Forelimb muscle (tissue), 1 donor: ENCODE data around the gene PHLPP2. TPM values are rescaled to one million over a fixed set of nuclear protein-coding genes. Genes with fewer than 3 reads are reported as not detected.

Source experiments
- DNase-seq: peaks from one replicate; pipeline ENCODE4 v3.0.0-alpha.2; 2013; ENCODE audit warnings: low read depth
- polyA plus RNA-seq: library from polyadenylated mRNA; unstranded; fragments of 120-200 nt; gene quantifications from one replicate; pipeline ENCODE4 v1.2.1, GENCODE V29; 2013; ENCODE audit not compliant: insufficient read length

Gene PHLPP2, protein sequence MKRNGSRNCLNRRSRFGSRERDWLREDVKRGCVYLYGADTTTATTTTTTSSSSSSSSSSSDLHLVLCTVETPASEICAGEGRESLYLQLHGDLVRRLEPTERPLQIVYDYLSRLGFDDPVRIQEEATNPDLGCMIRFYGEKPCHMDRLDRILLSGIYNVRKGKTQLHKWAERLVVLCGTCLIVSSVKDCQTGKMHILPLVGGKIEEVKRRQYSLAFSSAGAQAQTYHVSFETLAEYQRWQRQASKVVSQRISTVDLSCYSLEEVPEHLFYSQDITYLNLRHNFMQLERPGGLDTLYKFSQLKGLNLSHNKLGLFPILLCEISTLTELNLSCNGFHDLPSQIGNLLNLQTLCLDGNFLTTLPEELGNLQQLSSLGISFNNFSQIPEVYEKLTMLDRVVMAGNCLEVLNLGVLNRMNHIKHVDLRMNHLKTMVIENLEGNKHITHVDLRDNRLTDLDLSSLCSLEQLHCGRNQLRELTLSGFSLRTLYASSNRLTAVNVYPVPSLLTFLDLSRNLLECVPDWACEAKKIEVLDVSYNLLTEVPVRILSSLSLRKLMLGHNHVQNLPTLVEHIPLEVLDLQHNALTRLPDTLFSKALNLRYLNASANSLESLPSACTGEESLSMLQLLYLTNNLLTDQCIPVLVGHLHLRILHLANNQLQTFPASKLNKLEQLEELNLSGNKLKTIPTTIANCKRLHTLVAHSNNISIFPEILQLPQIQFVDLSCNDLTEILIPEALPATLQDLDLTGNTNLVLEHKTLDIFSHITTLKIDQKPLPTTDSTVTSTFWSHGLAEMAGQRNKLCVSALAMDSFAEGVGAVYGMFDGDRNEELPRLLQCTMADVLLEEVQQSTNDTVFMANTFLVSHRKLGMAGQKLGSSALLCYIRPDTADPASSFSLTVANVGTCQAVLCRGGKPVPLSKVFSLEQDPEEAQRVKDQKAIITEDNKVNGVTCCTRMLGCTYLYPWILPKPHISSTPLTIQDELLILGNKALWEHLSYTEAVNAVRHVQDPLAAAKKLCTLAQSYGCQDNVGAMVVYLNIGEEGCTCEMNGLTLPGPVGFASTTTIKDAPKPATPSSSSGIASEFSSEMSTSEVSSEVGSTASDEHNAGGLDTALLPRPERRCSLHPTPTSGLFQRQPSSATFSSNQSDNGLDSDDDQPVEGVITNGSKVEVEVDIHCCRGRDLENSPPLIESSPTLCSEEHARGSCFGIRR (N-terminal part only)
- 5.7 TPM for polyA plus RNA-seq

DNA sequence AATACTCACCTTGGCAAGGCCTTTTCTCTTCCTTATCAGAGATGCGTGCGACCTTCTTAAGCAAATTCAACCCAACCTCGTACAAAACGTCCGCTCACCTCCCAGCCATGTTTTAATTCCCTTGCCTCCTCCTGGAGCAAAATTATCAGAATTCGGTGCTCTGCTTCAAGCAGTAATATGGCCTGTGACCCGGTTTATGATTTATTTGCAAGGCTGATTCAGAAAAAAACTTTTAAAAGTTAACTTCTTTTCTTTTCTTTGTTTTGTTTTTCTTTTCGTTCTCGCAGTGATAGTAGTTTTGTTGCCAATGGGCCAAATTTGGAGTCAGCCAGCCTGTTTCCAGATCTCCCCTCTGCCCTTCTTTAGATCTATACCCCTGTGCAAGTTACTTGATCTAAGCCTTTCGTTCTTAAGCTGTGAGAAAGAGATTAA, at the start of gene PHLPP2:
Gene PHLPP2 (minus strand): TSS at position 382 of the 432 bp plus-strand sequence. CDS start 9,906 bp downstream, outside the sequence.
- no peak for DNase-seq

DNA sequence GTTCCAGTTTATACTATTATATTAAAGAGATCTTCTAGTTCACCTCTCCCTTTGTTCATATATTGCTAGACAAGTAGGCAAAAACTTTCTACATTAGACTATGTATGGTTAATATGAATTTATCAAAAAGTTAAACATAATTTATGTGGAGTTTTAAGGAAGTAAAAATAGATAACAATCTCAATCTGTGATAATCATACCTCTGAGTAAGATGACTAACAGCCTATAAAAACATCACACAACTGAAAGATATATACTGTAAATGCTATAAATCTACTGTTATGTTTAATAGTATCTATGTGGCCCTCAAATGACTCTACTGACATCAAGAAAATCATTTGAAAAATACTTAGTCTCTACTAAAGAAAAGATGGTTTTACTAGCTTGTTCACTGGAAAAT, 47.1 kb upstream of the PHLPP2 start:
- no peak for DNase-seq

DNA sequence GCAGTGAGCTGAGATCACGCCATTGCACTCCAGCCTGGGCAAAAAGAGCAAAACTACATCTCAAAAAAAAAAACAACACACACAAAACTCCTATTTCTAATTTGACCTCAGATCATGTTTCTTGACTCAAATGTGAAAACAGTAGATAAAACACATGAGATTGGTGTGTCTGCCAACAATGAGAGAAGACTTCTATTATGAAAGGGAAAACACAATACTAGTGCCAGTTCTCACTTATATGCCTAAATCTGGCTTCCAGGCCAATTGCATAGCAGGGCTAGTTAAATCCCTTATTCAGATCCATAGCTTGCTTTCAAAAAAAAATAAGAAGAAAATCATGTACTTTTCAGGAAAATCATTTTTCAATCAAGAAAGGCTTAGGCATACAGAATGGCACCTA, 44.7 kb upstream of the PHLPP2 start:
- no peak for DNase-seq

DNA sequence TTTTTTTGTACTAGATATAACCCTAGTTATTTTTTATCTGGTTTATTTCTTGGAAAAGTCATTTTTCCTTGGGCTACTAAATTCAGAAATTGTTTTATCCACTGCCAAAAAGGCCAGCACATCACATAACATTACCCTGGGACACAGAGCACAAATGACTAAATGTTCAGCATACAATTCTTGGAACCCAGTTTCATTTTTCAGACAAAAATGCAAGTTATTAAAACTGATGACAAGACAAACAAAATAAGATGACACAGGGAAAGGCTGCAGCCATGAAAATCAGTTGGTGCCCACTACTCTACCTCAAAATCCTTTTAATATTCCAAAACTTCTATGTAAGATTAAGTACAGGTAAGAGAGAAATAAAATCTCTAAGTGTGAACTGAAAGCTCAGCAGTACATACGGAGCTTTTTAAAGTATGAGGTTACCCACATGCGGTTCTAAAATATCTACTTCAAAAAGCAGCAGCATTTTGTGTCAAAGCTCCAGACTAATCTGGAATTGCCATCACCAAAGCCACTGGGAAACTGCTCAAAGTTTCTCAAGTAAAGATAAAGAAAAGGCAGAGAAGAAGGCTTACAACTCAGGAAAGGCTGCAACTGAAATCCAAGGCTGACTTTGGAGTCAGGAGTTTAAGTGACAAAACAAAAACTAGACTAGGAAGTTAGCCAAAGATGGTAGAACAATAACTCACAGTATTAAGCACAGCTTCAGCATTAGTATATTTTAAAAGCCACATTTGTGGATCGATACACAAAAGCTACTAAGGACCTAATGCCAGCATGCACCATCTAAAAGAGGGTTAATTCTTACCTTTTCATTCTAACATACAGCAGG, 42.8 kb upstream of the PHLPP2 start:
- DNase-seq: no peak

DNA sequence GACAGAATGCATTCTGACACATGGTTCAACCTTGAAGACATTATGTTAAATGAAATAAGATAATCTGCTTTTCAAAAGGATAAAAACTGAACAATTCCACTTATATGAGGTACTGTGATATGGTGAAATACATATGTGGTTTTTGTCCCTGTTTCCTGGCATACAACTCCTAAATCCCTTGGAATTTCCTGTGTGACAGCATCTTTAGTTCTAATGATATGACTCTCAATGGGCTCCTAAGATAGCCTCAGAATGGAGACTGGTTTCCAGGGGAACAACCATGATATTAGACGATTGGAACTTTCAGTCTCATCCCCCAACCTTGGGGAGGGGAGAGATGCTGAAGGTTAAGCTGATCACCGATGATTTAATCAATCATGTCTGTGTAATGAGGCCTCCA, 37.7 kb upstream of the PHLPP2 start:
- DNase-seq: no peak

DNA sequence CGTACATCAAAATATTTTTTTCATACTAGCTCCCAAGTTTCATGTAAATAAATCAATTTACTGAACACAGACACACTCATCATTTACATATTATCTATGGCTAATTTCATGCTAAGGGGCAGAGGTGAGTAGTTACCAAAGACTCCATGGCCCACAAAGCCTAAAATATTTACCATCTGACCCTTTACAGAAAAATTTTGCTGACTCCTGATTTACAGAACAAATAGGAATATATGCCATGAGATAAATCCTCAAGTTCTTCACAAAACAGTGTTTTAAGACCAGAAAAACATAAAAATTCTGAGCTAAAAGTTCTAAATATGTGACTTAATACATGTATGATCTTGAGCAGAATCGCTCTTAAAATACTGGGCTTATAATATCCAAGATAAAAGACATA, 36.6 kb upstream of the PHLPP2 start:
- DNase-seq: no peak

DNA sequence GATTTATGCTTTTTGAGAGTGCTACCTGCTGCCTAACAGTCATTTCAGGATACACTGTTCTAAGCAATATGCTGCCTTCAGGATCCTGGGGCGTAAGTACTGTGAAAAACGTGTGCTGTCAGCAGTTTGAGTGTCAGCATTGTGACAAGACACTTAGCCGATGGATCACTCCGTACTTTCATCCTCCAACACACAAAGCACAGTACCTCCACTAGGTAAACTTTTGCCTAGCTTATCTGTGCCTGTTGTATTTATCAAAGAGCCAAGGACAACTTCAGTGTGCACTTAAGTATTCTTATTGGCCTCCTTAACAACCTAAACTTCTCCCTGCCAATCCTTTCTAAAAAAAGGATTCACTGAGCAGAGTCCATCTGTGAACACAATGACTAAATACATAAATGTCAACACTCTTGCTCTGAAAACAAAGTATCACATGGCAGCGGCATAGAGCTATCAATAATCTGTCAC, 33.8 kb upstream of the PHLPP2 start:
- no peak for DNase-seq

DNA sequence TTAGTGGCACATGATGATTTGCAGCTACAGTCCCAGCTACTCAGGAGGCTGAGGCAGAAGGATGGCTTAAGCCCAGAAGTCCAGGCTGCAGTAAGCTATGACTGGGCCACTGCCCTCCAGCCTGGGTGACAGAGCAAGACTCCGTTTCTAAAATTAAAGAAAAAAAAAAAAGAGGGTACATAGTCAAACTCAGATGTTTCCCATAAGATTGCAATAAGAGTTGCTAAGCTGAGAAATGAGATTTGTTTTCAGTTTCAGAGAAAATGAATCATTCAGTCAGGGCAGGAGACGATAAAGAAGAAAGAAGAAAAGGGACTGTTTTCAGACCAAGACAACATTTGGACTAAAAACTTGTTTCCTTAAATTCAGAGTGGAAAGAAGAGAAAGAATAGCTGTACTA, 30.2 kb upstream of the PHLPP2 start:
- no peak for DNase-seq

DNA sequence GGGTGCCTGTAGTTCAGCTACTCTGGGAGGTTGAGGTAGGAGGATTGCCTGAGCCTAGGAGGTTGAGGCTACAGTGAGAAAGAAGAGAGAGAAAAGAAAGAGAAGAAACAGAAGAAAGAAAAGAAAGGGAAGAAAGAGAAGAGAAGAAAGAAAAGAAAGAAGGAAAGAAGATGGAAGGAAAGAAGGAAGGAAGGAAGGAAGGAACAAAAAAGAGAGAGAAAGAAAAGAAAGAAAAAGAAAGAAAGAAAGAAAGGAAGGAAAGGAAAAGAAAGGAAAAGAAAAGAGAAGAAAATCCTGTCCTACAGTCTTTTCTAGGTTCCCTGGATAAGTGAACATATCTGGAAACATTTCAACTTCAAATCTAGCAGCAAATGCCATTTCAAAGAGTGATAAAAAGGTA, 29.6 kb upstream of the PHLPP2 start:
- DNase-seq: no peak

DNA sequence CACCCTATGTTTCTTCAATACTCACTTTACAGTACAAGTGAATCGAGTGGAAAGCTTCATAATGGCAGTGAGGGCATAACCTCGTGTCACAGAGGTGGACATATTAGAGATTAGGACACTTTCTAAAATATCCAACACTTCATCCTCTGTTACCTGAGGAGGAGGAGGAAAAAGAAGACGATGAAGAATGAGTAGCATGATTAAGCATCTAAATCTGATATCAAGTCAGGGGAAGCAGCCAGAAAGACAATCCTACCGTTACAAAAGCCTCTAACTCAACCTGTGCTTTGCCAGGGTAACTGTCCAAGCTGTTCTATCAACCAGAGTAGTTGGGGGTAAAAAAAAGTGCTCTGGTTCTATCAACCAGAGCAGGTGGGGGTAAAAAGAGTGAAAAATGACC, 23.7 kb upstream of the PHLPP2 start:
- DNase-seq: no peak

DNA sequence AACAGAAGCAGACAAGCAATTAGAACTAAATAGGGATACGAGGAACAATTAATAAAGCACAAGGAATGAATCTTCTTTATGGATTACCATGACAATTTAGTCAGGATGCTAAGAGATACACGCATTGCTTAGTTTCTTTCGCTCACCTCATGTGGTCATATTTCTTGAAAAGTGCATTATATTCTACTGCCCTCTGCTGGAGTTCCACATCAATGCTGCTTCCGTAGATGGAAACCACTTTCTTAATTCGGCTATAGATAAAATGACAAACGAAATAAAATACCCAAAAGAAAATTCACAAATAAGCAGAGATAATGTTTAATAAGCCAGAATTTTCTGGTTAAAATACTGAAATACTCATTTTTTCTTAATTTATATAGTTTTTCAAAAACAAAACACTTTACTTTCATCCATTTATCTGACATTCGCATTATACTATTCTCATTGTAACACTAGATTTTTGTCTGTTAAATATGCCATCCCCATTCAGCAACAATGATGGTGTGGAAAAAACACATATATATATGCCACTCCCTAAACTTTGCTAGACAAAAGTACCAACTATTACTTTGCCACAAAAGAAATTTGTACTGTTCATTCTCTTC, 22.0 kb upstream of the PHLPP2 start:
- no peak for DNase-seq

DNA sequence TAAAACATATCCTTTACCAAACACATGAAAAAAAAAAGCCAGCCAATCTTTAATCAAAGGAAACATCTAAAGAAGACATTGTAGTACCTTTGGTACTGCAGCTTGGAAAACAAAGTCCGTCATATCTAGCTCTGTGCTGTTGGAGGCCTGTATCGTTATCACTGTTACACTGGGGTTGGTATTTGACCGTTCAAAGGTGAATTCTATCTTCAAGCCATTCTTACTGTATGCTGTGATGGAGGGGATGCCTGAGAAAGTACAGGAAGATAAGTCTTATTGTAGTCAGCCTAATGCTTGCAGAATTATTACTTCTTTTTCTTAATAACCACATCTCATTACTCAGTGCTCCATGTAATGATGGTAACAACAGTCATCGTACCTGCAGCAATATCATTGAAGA, 14.4 kb upstream of the PHLPP2 start:
- DNase-seq: no peak

DNA sequence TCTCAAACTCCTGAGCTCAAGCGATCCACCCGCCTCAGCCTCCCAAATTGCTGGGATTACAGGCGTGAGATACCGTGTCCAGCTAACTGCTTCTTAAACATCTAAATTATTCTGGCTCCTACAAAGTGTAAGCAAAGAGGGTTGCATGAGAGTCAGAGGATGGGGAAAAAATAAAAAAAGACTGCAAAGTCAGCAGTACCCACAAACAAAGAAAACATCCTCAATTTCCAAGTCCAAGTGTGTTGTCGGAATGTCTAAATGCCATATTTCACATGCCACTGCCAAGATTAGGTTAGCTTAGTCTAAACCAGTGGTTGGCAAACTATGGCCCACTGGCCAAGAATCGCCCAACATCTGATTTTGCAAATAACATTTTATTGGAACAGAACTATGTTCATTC, 13.0 kb upstream of the PHLPP2 start:
- no peak for DNase-seq

DNA sequence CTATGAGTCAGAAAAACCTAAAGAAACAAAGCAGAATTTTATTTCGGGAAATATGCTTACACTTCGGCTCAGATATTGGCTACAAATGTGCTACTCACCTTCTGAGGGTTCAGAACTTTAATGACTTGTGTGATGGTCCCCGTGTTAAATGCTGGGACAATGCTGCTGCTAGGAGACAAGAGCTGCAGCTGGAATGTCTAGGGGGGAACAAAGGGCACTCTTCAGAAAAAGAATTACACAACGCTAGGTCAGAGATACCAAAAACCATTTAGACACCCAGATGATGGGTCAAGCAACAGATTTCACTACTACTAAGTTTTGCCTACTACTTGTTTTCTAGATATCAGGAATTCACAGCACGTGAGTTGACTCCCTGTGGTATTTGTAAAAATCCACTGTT, 10.0 kb upstream of the PHLPP2 start:
- no peak for DNase-seq

DNA sequence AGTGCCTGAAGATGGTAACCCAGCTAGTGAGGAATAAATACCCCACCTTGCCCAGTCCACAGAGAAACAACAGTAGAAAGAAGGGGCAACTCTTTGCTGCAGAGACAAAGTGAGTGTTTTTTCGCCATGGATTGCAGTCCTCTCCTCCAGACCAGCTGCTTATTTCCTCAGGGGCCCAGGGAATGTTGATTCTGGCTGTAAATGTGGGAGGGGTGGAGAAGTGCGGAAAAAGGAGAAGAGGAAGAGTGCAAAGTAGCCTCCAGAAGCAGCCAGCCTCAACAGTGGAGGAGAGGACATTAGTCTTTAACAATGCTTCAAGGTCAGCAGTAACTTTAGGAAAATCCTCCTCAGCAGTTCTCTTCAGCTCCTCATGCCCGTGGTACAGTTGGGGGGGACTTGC, 8.1 kb upstream of the PHLPP2 start:
- DNase-seq: no peak

DNA sequence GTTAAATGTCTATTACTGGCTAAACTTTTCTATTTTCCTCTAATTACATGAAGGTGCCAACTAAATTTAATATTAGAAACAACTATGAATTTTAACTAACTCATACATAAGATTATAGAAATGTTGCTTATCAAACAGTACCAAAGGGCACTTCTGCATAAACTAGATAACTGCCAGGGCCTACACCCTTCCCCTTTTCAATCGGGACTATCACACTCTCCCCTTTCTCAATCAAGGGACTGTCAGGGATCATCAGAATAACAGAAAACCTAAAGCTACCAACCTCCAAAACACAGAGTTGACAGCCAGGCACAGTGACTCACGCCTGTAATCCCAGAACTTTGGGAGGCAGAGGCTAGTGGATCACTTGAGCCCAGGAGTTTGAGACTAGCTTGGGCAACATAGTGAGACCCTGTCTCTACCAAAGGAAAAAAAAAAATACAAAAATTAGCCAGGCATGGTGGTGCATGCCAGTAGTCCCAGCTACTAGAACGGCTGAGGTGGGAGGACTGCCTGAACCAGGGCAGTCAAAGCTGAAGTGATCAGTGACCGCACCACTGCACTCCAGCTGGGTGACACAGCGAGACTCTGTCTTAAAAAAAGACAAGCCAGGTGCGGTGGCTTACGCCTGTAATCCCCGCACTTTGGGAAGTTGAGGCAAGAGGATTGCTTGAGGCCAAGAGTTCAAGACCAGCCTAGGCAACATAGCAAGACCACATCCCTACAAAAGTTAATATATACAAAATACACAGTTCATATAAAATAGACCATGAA, 3.2 kb upstream of the PHLPP2 start:
- no peak for DNase-seq

DNA sequence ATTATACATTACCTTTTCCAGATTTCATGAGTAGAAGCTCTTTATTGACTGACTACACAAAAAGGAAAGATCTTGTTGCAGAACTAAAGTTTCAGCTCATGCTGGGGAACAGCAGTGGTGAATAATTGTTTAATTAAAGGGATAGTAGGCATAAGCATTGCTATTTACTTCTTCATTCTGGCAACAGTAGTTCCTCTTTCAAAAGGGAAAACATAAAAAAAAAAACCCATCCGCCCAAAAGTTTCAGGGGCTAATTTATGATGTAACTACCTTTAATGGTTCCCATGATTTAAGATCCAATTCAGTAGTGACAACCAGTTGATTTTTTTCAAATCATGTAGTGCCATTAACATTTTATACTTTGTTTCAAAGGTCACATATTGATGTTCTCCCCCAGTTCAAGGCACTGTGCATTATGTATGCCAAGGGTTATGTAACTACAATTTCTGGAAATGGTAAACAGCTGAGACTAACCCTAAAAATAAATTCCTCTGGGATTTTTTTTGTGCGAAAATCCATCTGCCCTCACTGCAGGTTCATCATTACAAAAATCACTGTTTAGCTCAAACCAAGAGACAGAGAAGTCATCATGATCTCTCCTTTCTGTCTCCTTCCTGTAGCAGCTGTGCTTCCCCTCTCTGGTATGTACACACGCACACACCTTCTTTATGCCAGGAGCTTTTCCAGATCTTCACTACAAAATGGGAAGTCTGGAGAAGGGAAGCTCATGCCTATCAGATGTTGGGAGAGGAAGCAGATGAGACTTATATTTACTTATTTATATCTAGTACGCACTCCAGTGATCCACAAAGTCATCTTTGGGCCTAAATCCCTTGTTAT, 2.2 kb upstream of the PHLPP2 start:
- no peak for DNase-seq

DNA sequence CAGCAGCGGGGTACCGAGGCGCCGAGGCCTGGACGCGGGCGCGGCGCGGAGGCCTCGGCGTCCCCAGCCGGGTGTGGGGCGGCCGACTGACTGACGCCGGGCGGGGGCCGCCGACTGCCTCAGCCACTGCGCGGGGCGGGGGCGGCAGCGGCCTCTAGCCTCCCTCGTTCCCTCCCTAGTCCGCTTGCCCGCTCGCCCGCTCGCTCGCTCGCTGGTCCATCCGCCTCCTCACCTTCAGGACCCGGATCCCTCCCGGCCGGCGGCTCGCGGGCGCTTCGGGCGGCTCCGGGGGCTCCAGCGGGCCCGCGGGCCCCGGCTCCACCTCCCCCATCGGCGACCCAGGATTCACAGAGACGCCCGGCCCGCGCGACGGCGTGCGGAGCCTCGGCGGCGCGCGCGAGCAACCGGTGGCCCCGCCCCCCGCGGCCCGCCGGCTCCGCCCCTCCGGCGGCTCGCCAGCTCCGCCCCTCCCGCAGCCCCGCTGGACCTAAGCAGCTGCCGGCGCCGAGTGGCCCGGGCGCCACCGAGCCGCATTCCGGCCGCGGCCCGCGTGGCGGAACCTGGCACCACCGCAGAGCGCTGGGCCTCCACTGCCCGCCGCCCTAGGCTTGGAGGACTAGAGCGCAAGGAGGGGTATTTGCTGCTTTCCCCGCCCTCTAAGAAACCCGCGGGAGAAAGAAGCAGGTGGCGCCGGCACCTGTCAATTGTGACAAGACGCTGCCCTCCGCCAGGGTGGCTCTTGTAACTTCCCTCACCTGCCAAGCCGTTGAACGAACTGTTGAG, 773 bp downstream of the PHLPP2 start:
- DNase-seq: peak; percentile 40
